HUES48 (cell line): ENCODE measurements around the gene RNF213.
"Not testable (repeated sequence)": the region's sequence is repeated elsewhere in the genome, so short reads cannot be mapped to it uniquely, and the experiment has no call there.

Experiments used
- H3K27ac ChIP-seq: one replicate; pipeline ENCODE4 v1.7.0; 2013; ENCODE audit warnings: low read depth, low read length, inconsistent platforms
- H3K27me3 ChIP-seq: 2 replicates; pipeline ENCODE4 v1.6.1; 2013; ENCODE audit warnings: mild to moderate bottlenecking, low read length; ENCODE audit not compliant: control insufficient read depth, insufficient read depth
- H3K36me3 ChIP-seq: 2 replicates; pipeline ENCODE4 v1.6.1; 2013; ENCODE audit warnings: low read length; ENCODE audit not compliant: control insufficient read depth, insufficient read depth
- H3K4me1 ChIP-seq: 2 replicates; pipeline ENCODE4 v1.6.1; 2013; ENCODE audit warnings: mild to moderate bottlenecking, low read length; ENCODE audit not compliant: control insufficient read depth, insufficient read depth
- H3K4me3 ChIP-seq: 2 replicates; pipeline ENCODE4 v1.5.1; 2013; ENCODE audit warnings: mild to moderate bottlenecking, low read depth, low read length
- H3K9ac ChIP-seq: 2 replicates; pipeline ENCODE4 v1.6.1; 2013; ENCODE audit warnings: mild to moderate bottlenecking, low read depth, low read length, moderate library complexity
- H3K9me3 ChIP-seq: 2 replicates; pipeline ENCODE4 v1.6.1; 2013; ENCODE audit warnings: low read length; ENCODE audit not compliant: control insufficient read depth, insufficient read depth

Gene RNF213

DNA sequence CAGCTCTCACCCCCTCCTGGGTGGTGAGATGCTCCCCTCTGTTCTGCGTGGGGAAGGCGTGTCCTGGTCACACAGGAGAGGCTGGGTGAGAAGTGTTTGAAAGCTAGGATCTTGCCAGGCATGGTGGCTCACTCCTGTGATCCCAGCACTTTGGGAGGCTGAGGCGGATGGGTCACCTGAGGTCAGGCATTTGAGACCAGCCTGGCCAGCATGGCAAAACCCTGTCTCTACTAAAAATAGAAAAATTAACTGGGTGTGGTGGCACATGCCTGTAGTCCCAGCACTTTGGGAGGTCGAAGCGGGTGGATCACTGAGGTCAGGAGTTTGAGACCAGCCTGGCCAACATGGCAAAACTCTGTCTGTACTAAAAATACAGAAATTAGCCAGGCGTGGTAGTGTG lies 16.2 kb upstream of the RNF213 start:
- H3K27me3 ChIP-seq, H3K9ac ChIP-seq, H3K9me3 ChIP-seq, H3K27ac ChIP-seq, H3K4me3 ChIP-seq, H3K4me1 ChIP-seq: not testable (repeated sequence)
- H3K36me3 ChIP-seq: peaks cover 31% of the 10 kb centered on the region

DNA sequence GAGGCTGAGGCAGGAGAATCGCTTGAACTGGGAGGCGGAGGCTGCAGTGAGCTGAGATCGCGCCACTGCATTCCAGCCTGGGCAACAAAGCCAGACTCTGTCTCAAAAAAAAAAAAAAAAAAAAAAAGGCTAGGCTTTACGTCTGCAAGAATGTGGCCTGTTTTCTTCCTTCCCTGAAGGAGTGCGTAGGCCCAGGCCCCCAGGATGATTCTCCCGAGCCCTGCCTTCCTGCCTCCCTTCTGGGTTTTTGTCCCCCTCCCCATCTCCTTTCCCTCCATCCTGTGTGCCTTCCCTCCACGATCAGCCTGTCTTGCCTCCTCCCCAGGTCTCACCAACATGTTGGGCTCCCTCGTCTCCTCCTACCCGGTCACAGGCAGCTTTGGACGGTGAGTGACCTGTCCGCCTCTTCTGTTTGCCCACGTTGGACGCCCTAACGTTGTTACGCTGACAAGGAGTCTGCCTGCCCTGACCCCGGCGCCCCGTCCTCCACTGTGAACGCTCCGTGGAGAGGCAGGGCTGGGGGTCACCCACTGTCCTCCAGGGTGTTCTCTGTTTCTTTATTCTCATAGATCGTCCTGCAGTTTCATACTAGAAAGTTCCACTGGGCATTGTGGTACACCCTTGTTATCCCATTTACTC lies 15.7 kb upstream of the RNF213 start:
- H3K4me3 ChIP-seq: no peak overlapping the region
- H3K27ac ChIP-seq: no peak overlapping the region
- H3K27me3 ChIP-seq: no peaks in the 10 kb centered on the region
- no peaks in the 10 kb centered on the region for H3K4me1 ChIP-seq
- no peak overlapping the region for H3K9ac ChIP-seq
- H3K36me3 ChIP-seq: peaks cover 36% of the 10 kb centered on the region
- no peaks in the 10 kb centered on the region for H3K9me3 ChIP-seq

DNA sequence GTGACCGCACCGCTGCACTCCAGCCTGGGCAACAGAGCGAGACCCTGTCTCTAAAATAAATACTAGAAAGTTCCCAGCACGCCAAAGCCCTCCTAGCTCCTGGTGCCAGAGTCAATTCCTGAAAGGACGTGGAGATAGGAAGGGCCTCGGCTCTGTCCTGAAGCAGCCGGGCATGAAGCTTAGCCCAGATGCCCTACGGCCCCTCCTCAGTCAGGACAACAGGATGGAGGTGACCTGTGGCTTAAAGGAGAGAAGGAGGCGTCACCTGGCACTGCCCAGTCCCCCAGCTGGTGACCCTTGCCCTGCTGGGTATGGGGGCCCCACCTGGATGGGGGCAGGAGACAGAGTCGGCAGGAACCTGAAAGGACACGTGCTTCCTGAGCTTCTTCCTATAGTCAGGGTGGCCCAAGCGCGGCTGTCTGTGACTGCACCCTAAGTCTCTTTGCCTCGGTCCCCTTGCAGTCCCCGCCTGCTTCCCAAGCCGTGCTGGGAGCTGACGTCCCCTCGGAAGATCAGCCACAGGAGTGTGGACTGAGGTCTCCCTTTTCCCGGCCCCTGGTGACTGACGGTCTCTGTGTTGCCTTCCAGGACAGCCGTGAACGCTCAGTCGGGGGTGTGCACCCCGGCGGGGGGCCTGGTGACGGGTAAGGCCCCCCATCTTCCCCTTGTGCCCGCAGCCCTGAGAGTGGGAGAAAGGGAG lies 14.9 kb upstream of the RNF213 start:
- no peaks in the 10 kb centered on the region for H3K4me1 ChIP-seq
- H3K4me3 ChIP-seq: no peak overlapping the region
- no peaks in the 10 kb centered on the region for H3K9me3 ChIP-seq
- H3K27ac ChIP-seq: no peak overlapping the region
- H3K9ac ChIP-seq: no peak overlapping the region
- H3K27me3 ChIP-seq: no peaks in the 10 kb centered on the region
- peaks cover 38% of the 10 kb centered on the region for H3K36me3 ChIP-seq

GRCh38 chr17:80246266-80246681 lies 14.4 kb upstream of the RNF213 start:
- no peak overlapping the region for H3K9ac ChIP-seq
- no peaks in the 10 kb centered on the region for H3K27me3 ChIP-seq
- no peak overlapping the region for H3K4me3 ChIP-seq
- H3K4me1 ChIP-seq: no peaks in the 10 kb centered on the region
- H3K9me3 ChIP-seq: no peaks in the 10 kb centered on the region
- H3K27ac ChIP-seq: no peak overlapping the region
- H3K36me3 ChIP-seq: peaks cover 33% of the 10 kb centered on the region

DNA sequence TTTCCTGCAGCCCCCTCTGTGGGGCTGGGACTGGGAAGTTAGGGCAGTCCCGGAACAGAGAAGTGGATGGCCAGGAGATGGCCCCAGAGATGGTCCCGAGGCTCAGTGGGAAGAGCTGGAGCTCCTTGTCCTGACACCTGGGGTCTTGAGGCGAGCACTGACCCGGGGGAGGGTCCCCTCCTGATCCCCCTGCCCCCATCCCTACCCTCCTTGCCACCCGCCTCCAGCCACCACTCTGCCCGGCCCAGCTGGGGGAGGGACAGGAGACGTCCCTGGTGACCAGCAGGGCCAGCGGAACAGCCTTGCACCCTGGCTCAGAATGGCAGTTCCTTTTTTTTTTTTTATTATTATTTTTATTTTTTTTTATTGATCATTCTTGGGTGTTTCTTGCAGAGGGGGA lies 13.9 kb upstream of the RNF213 start:
- Histone ChIP-seq H3K36me3 (peaks cover 32% of the 10 kb centered on the region), H3K27ac (no peak overlapping the region), H3K4me3 (no peak overlapping the region), H3K9me3 (no peaks in the 10 kb centered on the region), H3K27me3 (no peaks in the 10 kb centered on the region), H3K9ac (no peak overlapping the region), H3K4me1 (no peaks in the 10 kb centered on the region)

- Histone ChIP-seq H3K36me3 (peaks cover 33% of the 10 kb centered on the region), H3K9ac (no peak overlapping the region), H3K4me3 (no peak overlapping the region), H3K9me3 (no peaks in the 10 kb centered on the region), H3K27me3 (no peaks in the 10 kb centered on the region), H3K4me1 (no peaks in the 10 kb centered on the region), H3K27ac (no peak overlapping the region)
Observed at GRCh38 chr17:80247561-80247960, 13.1 kb upstream of the RNF213 start.

DNA sequence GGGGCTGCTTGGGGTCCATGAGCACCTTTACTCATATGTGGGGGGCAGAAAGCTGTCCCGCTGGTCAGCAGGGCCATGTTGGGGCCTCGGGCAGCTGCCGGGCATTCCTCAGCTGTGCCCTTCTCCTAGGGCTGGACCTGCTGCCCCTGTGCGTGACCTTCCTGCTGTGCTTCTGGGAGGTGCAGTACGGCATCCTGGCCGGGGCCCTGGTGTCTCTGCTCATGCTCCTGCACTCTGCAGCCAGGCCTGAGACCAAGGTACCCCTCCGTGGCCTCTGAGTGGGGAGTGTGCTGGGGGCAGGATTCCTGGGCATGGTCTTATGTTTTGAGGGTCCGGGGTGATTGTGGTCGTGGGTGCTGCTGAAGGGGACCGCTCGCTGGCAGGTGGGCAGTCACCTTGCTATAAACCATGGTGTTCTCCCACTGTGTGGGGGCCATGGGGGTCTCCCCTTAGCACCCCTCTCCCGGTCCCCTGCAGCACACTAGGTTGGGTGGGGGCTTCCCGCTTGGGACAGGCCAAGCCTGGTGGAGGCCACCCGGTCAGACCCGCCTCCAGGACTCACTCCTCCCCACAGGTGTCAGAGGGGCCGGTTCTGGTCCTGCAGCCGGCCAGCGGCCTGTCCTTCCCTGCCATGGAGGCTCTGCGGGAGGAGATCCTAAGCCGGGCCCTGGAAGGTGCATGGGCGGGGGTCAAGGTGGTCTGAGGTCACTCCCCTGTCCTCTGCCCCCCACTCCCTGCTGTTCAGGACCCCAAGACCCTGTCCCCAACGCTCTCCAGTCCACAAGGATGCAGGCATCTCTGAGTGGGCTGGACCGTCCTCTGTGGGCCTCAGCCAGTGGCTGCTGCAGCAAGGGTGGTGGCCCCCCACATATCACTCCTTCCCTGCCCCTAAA lies 12.4 kb upstream of the RNF213 start:
- H3K4me1 ChIP-seq: no peaks in the 10 kb centered on the region
- no peak overlapping the region for H3K9ac ChIP-seq
- H3K36me3 ChIP-seq: peaks cover 33% of the 10 kb centered on the region
- no peaks in the 10 kb centered on the region for H3K27me3 ChIP-seq
- no peak overlapping the region for H3K27ac ChIP-seq
- H3K4me3 ChIP-seq: no peak overlapping the region
- no peaks in the 10 kb centered on the region for H3K9me3 ChIP-seq

DNA sequence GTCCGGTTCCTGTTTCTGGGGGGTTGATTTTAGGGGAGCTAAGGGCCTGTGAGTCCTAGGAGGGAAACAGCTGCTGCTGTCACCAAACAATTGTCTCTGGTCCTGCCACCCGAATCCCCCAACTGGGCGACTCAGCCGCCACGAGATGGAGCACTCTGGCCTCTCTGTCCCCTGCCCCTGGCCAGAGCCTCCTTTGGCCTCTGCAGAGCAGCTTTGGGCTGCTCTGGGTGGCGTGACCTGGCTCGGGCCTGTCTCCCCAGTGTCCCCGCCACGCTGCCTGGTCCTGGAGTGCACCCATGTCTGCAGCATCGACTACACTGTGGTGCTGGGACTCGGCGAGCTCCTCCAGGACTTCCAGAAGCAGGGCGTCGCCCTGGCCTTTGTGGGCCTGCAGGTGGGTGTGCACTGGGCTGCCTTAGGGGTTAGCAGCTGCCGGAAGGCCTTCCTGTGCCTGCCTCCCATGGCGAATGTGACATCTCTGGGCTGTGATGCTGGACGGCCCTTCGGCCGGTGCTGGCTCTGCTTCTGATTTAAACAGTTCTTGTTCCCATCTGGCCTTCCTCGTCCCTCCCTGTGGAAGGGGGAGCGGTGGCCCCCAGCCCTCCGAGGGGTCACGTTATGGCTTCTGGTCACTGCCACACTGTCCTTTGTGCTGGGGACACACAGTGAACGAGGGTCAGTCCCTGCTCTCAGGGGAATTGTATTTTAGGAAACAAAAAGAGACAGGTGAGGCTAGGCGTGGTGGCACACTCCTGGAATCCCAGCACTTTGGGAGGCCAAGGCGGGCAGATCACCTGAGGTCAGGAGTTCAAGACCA lies 11.6 kb upstream of the RNF213 start:
- Histone ChIP-seq H3K9ac (no peak overlapping the region), H3K4me1 (no peaks in the 10 kb centered on the region), H3K9me3 (no peaks in the 10 kb centered on the region), H3K36me3 (peaks cover 27% of the 10 kb centered on the region), H3K27ac (no peak overlapping the region), H3K27me3 (no peaks in the 10 kb centered on the region), H3K4me3 (no peak overlapping the region)

- no peaks in the 10 kb centered on the region for H3K4me1 ChIP-seq
- H3K9ac ChIP-seq: no peak overlapping the region
- H3K27ac ChIP-seq: no peak overlapping the region
- no peaks in the 10 kb centered on the region for H3K9me3 ChIP-seq
- H3K4me3 ChIP-seq: no peak overlapping the region
- H3K27me3 ChIP-seq: no peaks in the 10 kb centered on the region
- 0 out of 2 replicates have a peak, but pooled peaks cover 12% of the 10 kb centered on the region for H3K36me3 ChIP-seq
Observed at GRCh38 chr17:80251966-80252365, 8.7 kb upstream of the RNF213 start.

DNA sequence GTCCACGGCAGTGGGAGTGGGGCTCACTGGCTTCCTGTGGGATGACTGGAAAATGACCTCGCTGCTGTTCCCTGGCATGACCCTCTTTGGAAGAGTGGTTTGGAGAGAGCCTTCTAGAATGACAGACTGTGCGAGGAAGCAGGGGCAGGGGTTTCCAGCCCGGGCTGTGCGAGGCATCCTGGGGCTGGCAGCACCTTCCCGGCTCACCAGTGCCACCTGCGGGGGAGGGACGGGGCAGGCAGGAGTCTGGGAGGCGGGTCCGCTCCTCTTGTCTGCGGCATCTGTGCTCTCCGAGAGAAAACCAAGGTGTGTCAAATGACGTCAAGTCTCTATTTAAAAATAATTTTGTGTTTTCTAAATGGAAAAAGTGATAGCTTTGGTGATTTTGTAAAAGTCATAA lies 7.8 kb upstream of the RNF213 start:
- Histone ChIP-seq H3K4me1 (peaks cover 7% of the 10 kb centered on the region; the same call in 1 of the 2 replicates), H3K36me3 (0 out of 2 replicates have a peak, but pooled peaks cover 10% of the 10 kb centered on the region), H3K4me3 (no peak overlapping the region), H3K27me3 (no peaks in the 10 kb centered on the region), H3K27ac (no peak overlapping the region), H3K9me3 (no peaks in the 10 kb centered on the region), H3K9ac (no peak overlapping the region)
